ENCODE measurements around the gene IL13RA1. TPM values are rescaled to one million over a fixed set of nuclear protein-coding genes. Genes with fewer than 3 reads are reported as not detected.

The IL13RA1 gene
- total RNA-seq, 4 donors from 2014 or later = 44.9 to 77.8 (median 71.0) TPM

DNA sequence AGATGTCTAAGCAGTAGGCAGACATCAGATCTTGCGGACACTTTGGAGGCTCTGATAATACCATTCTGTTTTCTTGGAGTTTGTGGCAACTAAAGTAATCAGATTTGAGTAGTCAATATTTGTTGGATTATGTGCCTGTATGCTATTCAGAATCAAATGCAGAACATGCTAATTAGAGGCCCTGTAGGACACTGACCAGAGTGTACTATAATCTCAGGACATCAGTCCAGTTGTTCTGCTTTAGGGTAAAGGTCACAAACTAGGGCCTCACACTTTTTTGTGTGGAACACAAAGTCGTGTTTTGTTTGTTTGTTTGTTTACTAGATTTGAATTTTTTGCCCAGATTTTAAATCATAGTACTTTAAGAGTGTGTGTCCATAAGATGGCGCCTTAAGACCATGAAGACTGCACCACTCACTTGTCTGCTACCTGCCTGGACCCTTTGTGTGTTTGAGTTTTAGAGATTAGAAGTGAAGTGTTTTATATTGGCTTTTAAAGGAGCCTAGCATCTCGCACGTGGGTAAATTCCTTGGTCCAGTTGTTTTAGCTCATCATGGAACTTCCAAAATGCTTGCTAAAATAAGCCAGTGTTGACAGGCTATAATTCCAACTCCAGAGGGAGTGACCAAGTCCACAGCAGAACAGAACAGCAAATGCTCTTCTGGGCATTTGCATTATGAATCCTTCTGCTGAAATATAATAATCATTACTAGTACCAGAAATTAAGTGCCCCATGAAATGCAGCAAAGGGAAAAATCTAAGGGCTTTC lies 34.7 kb downstream of the IL13RA1 start:
- ATAC-seq (ENCODE audit: low FRiP score) = no peak
- DNase-seq (ENCODE audit: low spot score) = no peak
- TF ChIP-seq, protein P1, sequence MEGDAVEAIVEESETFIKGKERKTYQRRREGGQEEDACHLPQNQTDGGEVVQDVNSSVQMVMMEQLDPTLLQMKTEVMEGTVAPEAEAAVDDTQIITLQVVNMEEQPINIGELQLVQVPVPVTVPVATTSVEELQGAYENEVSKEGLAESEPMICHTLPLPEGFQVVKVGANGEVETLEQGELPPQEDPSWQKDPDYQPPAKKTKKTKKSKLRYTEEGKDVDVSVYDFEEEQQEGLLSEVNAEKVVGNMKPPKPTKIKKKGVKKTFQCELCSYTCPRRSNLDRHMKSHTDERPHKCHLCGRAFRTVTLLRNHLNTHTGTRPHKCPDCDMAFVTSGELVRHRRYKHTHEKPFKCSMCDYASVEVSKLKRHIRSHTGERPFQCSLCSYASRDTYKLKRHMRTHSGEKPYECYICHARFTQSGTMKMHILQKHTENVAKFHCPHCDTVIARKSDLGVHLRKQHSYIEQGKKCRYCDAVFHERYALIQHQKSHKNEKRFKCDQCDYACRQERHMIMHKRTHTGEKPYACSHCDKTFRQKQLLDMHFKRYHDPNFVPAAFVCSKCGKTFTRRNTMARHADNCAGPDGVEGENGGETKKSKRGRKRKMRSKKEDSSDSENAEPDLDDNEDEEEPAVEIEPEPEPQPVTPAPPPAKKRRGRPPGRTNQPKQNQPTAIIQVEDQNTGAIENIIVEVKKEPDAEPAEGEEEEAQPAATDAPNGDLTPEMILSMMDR (IDR thresholded peaks at IDR 0.05) = no peak

DNA sequence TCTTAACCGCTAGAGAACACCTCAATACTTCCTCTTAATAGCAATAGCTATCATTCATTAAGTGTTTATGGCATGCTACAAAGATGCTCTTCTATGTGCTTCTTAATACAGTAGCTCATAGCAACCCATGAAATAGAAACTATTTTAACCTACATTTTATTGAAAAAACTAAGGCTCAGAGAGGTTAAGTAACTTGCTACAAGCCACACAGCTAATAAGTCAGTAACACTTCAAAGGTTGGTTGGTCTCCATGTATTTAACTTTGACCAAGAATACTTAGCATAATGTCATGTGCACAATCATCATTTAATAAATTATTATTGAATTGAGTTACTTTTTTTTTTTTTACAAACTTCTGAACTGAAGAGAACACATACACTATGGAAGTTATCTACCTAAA lies 36.1 kb downstream of the IL13RA1 start:
- DNase-seq (ENCODE audit: low spot score) = no peak
- TF ChIP-seq, protein P1 (IDR thresholded peaks at IDR 0.05) = no peak
- ATAC-seq (ENCODE audit: low FRiP score) = no peak

DNA sequence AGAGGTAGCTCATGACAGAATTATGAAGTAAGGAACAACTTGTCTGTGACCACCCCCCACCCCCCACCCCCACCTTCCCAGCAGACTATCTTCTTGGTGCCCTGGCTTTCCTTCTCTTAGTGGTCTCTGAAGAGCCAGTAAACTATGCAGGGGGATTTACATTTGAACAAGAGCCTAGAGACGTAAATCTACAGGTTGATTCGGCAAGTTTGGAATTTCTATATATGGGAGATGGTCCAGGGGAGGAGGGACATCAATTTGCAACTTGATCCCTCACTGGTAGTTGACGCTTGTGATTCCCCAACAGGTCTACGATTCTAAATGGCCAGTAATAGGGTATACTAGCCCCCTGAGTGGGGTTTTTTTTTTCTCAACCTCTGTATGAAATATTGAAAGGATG lies 36.7 kb downstream of the IL13RA1 start:
- DNase-seq (ENCODE audit: low spot score) (no peak), ATAC-seq (ENCODE audit: low FRiP score) (no peak)
- TF ChIP-seq, protein P1 (IDR thresholded peaks at IDR 0.05) = no peak

DNA sequence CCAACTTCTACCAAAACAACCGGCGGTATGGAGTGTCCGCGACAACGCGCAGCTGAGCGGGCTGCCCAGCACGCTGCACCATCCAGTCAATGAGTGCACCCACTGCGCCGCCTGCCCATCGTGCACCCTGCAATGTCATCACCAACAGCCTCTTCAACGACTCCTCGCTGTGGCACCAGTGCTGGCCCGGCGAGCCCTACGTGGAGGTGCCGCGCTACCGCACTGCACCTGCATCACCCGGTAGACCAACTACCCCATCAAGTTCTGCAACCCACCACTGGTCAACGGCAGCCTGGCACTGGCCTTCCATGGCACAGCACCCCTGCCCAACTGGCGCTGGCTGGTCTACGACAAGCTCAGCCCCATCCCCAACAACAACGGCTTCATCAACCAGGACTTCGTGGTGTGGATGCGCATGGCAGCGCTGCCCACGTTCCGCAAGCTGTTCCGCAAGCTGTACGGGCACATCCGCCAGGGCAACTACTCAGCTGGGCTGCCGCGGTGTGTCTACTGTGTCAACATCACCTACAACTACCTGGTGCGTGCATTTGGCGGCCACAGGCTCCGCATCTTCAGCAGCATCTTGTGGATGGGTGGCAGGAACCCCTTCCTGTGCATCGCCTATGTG lies 42.8 kb downstream of the IL13RA1 start:
- DNase-seq (ENCODE audit: low spot score) = no peak
- no peak for ATAC-seq (ENCODE audit: low FRiP score)
- TF ChIP-seq, protein P1 (IDR thresholded peaks at IDR 0.05) = no peak

DNA sequence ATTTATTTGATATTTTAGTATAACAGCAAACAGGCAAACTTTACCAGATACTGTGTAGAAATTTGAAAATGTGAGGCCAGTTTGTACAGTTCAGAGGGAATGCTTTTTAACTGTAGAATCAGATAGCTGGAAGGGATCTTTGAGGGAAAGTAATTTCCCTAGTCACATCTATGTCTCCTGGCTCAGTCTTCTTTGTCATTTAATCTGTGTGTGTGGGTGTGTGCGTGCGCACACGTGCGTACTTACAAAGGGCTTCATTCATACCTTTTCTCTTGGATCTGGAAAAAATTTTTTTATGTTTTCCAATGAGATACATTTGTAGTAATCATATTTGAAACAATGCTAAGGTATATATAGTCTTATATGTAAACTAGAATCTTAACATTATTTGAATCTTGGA lies 44.6 kb downstream of the IL13RA1 start:
- ATAC-seq (ENCODE audit: low FRiP score) (no peak), DNase-seq (ENCODE audit: low spot score) (no peak)
- TF ChIP-seq, protein P1 (IDR thresholded peaks at IDR 0.05) = no peak

DNA sequence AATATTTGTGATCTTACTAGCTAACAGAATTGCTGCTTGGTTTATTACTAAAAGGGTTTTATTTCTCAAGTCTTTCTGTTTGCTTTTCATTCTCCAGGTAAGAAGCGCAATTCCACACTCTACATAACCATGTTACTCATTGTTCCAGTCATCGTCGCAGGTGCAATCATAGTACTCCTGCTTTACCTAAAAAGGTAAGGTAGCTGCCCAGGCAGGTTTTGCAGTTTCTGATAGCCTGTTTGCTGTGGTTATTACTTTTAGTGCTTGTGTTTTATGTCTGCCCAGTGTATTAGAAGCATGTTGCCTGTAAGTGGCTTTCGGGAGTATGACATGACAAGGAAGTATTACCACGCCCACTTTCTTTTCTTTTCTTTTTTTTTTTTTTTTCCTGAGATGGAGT lies 46.4 kb downstream of the IL13RA1 start:
- ATAC-seq (ENCODE audit: low FRiP score) (no peak), DNase-seq (ENCODE audit: low spot score) (no peak)
- TF ChIP-seq, protein P1 (IDR thresholded peaks at IDR 0.05) = no peak

DNA sequence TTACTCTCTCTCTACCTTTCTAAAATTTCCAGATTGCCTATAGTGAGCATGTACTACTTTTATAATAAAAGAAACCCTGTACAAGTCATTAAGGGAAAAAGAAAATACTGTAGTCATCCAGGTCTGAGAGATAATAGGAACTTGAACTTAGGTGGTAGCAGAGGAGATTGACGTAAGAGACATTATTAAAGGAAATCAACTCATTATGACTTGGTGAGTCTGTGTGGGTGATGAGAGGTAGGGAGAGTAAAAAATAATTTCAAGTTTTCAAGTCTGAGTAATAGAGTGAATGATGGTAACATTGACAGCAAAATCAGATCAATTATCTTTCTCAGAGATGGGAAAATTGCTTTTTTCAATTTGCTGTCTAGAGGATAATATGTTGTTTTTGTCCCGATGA lies 52.2 kb downstream of the IL13RA1 start:
- DNase-seq (ENCODE audit: low spot score) (no peak), ATAC-seq (ENCODE audit: low FRiP score) (no peak)
- TF ChIP-seq, protein P1 (IDR thresholded peaks at IDR 0.05) = no peak
